ENCODE results near the gene VRK3. TPM values are rescaled to one million over a fixed set of nuclear protein-coding genes. Genes with fewer than 3 reads are reported as not detected.

VRK3 gene
- total and polyA plus RNA-seq, 4 donors, result 16.2 to 23.6 (median 20.3) TPM

DNA sequence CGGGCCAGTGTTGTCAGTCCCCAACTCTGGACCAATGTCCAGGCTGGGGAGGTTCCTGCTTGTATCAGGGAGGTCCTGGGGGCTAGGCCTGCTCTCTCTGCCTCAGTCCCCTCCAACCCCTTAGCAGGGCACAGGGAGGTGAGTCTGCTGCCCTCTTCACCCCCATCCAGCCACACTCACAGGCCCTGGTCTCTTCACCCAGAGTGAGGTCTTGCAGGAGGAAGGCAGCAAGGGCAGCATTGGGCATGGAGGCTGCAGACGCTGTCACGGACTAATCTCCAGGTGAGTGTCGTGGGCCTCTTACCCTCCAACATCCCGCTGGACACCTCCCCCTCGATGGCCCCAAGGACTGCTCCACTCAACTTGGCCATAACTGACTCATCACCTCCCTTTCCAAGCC lies 52.3 kb downstream of the VRK3 start:
- TF ChIP-seq, protein P1, sequence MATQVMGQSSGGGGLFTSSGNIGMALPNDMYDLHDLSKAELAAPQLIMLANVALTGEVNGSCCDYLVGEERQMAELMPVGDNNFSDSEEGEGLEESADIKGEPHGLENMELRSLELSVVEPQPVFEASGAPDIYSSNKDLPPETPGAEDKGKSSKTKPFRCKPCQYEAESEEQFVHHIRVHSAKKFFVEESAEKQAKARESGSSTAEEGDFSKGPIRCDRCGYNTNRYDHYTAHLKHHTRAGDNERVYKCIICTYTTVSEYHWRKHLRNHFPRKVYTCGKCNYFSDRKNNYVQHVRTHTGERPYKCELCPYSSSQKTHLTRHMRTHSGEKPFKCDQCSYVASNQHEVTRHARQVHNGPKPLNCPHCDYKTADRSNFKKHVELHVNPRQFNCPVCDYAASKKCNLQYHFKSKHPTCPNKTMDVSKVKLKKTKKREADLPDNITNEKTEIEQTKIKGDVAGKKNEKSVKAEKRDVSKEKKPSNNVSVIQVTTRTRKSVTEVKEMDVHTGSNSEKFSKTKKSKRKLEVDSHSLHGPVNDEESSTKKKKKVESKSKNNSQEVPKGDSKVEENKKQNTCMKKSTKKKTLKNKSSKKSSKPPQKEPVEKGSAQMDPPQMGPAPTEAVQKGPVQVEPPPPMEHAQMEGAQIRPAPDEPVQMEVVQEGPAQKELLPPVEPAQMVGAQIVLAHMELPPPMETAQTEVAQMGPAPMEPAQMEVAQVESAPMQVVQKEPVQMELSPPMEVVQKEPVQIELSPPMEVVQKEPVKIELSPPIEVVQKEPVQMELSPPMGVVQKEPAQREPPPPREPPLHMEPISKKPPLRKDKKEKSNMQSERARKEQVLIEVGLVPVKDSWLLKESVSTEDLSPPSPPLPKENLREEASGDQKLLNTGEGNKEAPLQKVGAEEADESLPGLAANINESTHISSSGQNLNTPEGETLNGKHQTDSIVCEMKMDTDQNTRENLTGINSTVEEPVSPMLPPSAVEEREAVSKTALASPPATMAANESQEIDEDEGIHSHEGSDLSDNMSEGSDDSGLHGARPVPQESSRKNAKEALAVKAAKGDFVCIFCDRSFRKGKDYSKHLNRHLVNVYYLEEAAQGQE (IDR thresholded peaks at IDR 0.05), result no peak
- TF ChIP-seq HNF4A (conservative IDR thresholded peaks at IDR 0.05) (no peak), FOXA1 (IDR thresholded peaks at IDR 0.05) (no peak), GABPA (IDR thresholded peaks at IDR 0.05 in 1 of 2, conservative IDR thresholded peaks at IDR 0.05 in 1 of 2) (no peak), YY1 (IDR thresholded peaks at IDR 0.05) (no peak), JUND (IDR thresholded peaks at IDR 0.05) (no peak), HNF4G (IDR thresholded peaks at IDR 0.05) (no peak), RXRA (IDR thresholded peaks at IDR 0.05) (no peak), FOXA2 (IDR thresholded peaks at IDR 0.05) (no peak), NR2F2 (IDR thresholded peaks at IDR 0.05) (no peak), EGR1 (IDR thresholded peaks at IDR 0.05; ENCODE audit: low read depth in 2 of 2) (no peak), TAF1 (conservative IDR thresholded peaks at IDR 0.05) (no peak), SP1 (IDR thresholded peaks at IDR 0.05) (no peak)
- TF ChIP-seq, protein P2, sequence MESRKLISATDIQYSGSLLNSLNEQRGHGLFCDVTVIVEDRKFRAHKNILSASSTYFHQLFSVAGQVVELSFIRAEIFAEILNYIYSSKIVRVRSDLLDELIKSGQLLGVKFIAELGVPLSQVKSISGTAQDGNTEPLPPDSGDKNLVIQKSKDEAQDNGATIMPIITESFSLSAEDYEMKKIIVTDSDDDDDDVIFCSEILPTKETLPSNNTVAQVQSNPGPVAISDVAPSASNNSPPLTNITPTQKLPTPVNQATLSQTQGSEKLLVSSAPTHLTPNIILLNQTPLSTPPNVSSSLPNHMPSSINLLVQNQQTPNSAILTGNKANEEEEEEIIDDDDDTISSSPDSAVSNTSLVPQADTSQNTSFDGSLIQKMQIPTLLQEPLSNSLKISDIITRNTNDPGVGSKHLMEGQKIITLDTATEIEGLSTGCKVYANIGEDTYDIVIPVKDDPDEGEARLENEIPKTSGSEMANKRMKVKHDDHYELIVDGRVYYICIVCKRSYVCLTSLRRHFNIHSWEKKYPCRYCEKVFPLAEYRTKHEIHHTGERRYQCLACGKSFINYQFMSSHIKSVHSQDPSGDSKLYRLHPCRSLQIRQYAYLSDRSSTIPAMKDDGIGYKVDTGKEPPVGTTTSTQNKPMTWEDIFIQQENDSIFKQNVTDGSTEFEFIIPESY (IDR thresholded peaks at IDR 0.05), result no peak
- TF ChIP-seq, protein P3, sequence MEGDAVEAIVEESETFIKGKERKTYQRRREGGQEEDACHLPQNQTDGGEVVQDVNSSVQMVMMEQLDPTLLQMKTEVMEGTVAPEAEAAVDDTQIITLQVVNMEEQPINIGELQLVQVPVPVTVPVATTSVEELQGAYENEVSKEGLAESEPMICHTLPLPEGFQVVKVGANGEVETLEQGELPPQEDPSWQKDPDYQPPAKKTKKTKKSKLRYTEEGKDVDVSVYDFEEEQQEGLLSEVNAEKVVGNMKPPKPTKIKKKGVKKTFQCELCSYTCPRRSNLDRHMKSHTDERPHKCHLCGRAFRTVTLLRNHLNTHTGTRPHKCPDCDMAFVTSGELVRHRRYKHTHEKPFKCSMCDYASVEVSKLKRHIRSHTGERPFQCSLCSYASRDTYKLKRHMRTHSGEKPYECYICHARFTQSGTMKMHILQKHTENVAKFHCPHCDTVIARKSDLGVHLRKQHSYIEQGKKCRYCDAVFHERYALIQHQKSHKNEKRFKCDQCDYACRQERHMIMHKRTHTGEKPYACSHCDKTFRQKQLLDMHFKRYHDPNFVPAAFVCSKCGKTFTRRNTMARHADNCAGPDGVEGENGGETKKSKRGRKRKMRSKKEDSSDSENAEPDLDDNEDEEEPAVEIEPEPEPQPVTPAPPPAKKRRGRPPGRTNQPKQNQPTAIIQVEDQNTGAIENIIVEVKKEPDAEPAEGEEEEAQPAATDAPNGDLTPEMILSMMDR (IDR thresholded peaks at IDR 0.05; ENCODE audit: low read depth, low read length, missing input control), result no peak
- TF ChIP-seq, protein P4, sequence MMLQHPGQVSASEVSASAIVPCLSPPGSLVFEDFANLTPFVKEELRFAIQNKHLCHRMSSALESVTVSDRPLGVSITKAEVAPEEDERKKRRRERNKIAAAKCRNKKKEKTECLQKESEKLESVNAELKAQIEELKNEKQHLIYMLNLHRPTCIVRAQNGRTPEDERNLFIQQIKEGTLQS (IDR thresholded peaks at IDR 0.05), result no peak
- TF ChIP-seq, protein P5, sequence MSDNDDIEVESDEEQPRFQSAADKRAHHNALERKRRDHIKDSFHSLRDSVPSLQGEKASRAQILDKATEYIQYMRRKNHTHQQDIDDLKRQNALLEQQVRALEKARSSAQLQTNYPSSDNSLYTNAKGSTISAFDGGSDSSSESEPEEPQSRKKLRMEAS (IDR thresholded peaks at IDR 0.05), result no peak
- H3K9ac ChIP-seq (ENCODE audit: low read depth in 1 of 2, low read length in 2 of 2), result no peak overlapping the region
- H3K27me3 ChIP-seq (ENCODE audit: control insufficient read depth in 4 of 4, insufficient read depth in 4 of 4, low read length in 3 of 4), result no peaks in the 10 kb centered on the region
- no peaks in the 10 kb centered on the region for H3K9me3 ChIP-seq (ENCODE audit: control insufficient read depth in 4 of 4, low read length in 3 of 4)
- no peak for DNase-seq (ENCODE audit: low spot score)
- 84% methylated on average over 6 of the region's 6 CpGs for WGBS
- H3K36me3 ChIP-seq (ENCODE audit: control insufficient read depth in 4 of 4, insufficient read depth in 3 of 4, low read depth in 1 of 4, low read length in 3 of 4), result peaks cover 0 to 18% (median 6%) of the 10 kb centered on the region in 4 donors
- H3K4me3 ChIP-seq (ENCODE audit: low read depth in 1 of 3, low read length in 3 of 3), result no peak overlapping the region
- H3K4me1 ChIP-seq (ENCODE audit: control insufficient read depth in 4 of 4, insufficient read depth in 4 of 4, low read length in 3 of 4), result no peaks in the 10 kb centered on the region
- no peak overlapping the region for H3K27ac ChIP-seq (ENCODE audit: low read depth in 1 of 2, low read length in 2 of 2)

Data from liver (tissue), 9 donors.